GM13976 (cell line): ENCODE measurements around the gene CES1.
A peak's percentile ranks its signal among the peaks of the same experiment; 100 is the strongest.
"Not testable (repeated sequence)": the region's sequence is repeated elsewhere in the genome, so short reads cannot be mapped to it uniquely, and the experiment has no call there.

ENCODE experiments used
- DNase-seq: peaks from one replicate; pipeline ENCODE4 v3.0.0; 2012; ENCODE audit warnings: low spot score
- in situ Hi-C: fragments of 300-500 bp; cut with MboI; formaldehyde crosslinking; loops from one replicate; pipeline ENCODE4 v1.12.0; 2022; ENCODE audit warnings: low sequenced_read_pairs, mixed read lengths, inconsistent platforms; ENCODE audit not compliant: unreplicated experiment
- TF ChIP-seq, protein P1 (sequence below): IDR thresholded peaks from 2 replicates; pipeline ENCODE4 v1.5.1; 2012; ENCODE audit warnings: borderline replicate concordance, mild to moderate bottlenecking; ENCODE audit not compliant: insufficient read depth; ENCODE audit errors: extremely low read depth, missing control alignments, control extremely low read depth

The CES1 gene

DNA sequence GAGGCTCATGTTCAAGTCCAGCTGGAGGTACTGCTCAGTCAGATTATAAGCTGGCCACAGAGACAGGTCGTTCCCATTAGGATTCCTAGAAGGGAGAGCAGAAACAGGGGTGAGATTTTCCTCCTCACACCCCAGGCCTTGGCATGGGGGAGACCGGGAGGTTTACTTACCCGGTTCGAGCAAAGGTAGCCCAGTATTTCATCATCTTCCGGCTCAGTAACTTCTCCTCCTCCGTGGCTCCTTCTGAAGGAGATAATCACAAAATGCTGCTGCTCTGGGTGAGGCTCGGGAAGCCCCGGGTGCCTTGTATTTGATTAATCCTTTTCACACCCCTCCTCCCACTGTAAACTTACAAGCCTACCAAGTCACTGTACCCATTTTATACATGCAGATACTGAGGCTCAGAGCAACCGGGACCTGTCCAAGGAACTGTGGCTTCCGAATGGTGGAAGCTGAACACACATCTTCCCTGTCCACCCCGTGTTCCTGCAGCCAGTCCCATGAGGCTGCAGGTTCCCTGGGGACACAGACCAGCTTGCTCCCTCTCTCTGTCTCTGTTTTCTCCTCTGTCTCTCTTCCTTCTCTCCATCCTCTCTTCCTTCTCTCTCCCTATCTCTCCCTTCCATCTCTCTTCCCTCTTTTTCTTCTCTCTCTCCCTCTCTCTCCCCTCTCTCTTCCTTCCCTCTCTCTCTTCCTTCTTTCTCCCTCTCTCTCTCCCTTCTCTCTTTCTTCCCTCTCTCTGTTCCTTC lies 13.9 kb upstream of the CES1 start:
- TF ChIP-seq, protein P1, sequence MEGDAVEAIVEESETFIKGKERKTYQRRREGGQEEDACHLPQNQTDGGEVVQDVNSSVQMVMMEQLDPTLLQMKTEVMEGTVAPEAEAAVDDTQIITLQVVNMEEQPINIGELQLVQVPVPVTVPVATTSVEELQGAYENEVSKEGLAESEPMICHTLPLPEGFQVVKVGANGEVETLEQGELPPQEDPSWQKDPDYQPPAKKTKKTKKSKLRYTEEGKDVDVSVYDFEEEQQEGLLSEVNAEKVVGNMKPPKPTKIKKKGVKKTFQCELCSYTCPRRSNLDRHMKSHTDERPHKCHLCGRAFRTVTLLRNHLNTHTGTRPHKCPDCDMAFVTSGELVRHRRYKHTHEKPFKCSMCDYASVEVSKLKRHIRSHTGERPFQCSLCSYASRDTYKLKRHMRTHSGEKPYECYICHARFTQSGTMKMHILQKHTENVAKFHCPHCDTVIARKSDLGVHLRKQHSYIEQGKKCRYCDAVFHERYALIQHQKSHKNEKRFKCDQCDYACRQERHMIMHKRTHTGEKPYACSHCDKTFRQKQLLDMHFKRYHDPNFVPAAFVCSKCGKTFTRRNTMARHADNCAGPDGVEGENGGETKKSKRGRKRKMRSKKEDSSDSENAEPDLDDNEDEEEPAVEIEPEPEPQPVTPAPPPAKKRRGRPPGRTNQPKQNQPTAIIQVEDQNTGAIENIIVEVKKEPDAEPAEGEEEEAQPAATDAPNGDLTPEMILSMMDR, result no peak
- in situ Hi-C loops, result loop anchor here (10.0 kb wide), 1 partner anchor 142 kb away; no protein-coding TSS in a partner anchor
- DNase-seq, result no peak

DNA sequence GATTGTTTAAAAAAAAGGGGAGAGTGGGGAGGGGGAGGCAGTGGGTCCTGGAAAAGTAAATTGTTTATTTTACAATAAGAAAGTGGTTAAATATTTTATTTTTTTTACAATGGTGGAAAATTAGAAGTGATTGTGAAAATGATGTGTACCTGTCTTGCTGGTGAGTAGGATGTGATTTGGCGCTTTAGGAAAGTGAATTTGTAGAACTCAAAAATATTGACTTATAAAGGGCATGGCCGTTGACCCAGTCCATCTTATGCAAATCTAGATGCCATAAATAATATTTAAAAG lies 10.2 kb upstream of the CES1 start:
- TF ChIP-seq, protein P1, result no peak
- in situ Hi-C loops, result loop anchor here (10.0 kb wide), 1 partner anchor 138 kb away; no protein-coding TSS in a partner anchor
- no peak for DNase-seq

DNA sequence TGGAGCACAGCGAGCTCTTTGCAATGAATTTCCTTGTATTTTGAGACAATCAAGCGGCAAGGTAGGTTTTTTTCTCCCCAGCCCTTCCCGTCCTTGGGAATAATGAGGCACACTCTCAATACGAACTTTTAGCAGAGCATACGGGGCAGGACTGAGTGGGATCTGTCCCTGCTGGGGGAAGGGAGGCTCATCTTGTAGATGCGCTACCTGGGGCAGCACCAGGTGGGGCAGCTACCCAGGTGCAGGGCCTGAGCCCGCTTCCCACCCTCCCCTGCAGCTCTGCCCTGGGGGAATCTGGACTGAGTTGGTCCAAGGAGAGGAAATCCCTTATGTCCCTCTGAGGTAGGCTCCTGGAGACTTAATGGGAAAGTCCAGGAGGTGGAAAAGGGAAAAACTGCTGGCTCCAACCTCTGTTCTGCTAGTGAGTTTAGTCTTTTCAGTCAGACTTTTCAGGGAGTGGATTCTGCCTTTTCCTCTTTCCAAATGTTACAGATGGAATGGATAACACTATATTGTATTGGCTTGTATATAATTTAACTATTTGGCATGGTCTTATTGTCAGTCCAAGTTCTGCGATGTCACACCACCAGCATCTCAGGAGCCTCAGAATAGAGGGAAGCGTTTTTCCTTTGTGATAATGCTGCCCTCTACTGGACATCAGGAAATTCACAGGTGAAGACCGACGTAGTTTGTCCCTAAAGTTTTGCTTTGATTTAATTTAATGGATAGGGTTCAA lies 9.6 kb upstream of the CES1 start:
- TF ChIP-seq, protein P1, result peak; percentile 66
- in situ Hi-C loops, result loop anchor here (10.0 kb wide), 1 partner anchor 138 kb away; no protein-coding TSS in a partner anchor
- DNase-seq, result peak; percentile 68

DNA sequence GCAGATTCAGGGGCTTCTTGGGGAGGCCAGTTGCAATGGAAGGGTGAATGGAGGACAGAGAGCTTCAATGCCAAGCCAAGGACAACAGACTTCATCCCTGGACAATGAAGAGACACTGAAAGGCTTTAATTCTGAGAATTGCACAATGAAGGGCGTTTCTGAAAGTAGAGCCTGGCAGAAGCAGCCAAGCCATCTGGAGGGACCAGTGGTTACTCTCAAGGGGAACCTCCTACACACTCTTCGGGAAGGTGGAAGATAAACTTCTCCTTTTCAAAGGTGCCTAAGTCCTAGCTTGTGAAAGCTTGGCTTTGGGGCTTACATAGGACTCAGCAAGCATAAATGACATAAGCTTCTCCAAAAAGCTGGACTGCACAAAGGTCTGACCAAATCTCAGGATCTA lies 6.2 kb upstream of the CES1 start:
- TF ChIP-seq, protein P1, result no peak
- in situ Hi-C loops, result no loop called here
- DNase-seq, result no peak

DNA sequence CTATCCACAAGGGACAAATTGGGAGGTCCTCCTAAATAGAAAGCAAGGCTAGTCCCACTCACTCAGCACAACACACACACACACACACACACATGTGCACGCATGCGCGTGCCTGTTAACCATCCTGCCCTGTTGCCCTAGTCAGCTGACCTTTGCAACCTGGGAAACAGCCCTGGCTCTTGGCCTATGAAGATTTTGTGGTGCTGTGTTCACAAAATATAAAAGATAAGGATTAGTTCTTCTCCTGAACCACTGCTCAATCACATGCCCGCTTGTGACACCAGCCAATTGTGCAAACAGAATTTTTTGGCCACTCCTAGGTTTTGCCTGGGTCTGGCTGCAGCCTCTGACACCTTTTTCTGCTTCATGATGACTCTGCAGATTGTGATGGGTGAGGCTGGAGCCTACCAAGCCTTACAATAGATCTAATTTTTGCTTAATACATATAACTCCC lies 3.3 kb upstream of the CES1 start:
- no peak for DNase-seq
- in situ Hi-C loops, result no loop called here
- TF ChIP-seq, protein P1, result no peak

DNA sequence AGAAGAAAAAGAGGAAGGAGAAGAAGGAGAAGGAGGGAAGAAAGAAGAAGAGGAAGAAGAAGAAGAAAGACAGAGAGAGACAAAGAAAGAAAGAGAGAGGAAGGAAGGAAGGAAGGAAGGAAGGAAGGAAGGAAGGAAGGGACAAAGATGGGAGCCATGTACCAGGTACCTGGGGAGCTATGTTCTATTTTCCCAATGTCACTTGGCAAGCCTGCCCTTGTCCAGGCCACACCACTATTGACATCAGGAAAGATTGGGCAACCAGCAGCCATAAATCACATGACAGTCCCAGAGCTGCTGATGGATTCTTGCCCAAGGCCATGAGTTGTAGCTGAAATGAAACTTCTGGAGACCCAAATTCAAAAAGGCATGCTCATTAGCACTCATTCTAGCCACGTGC lies 2.7 kb upstream of the CES1 start:
- no peak for DNase-seq
- in situ Hi-C loops, result no loop called here
- TF ChIP-seq, protein P1, result no peak

DNA sequence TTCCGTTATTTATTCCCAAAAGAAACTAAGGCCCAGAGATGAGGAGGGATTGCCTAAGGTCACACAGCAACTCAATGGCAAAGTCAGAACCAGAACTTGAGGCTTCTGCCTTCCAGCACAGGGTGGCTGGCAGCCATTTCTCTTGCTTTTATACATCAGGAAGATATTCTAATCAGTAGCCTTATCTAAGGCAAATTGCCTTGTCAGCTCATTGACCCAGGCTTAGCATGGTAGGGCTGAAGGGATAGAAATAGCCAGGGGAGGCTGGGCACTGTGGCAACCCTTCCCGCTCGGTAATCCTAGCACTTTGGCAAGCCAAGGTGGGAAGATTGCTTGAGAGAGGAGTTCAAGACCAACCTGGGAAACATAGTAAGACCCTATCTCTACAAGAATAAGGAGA lies 2.3 kb upstream of the CES1 start:
- DNase-seq, in situ Hi-C loops: not testable (repeated sequence)
